ENCODE data around the gene GAB2. TPM values are rescaled to one million over a fixed set of nuclear protein-coding genes. Genes with fewer than 3 reads are reported as not detected.

Gene GAB2
- total and polyA plus RNA-seq, 12 donors, result 2.4 to 22.4 (median 16.2) TPM

DNA sequence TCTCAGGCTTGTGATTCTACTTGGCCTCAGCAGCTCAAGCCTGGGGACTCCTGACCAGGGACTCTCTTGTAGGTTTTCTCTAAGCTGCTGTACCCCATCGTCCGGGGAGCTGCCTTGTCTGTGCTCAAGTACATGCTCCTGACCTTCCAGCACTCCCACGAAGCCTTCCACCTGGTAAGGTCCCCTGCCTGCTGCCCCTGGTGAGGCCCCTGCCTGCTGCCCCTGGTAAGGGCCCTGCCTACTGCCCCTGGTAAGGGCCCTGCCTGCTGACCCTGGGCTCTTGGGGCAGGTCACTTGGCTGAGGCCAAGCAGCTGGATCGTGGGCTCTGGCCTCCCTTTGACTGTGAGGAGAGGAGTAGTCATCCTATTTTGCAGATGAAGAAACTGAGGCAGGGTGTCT is 217.6 kb downstream of the GAB2 start:
- peaks cover 0 to 55% of the 10 kb centered on the region in 2 donors for H3K36me3 ChIP-seq (replicated peaks in 1 of 2)
- H3K27me3 ChIP-seq, result no peaks in the 10 kb centered on the region
- no peak for TF ChIP-seq POLR2A (IDR thresholded peaks at IDR 0.05)
- TF ChIP-seq, protein P1, sequence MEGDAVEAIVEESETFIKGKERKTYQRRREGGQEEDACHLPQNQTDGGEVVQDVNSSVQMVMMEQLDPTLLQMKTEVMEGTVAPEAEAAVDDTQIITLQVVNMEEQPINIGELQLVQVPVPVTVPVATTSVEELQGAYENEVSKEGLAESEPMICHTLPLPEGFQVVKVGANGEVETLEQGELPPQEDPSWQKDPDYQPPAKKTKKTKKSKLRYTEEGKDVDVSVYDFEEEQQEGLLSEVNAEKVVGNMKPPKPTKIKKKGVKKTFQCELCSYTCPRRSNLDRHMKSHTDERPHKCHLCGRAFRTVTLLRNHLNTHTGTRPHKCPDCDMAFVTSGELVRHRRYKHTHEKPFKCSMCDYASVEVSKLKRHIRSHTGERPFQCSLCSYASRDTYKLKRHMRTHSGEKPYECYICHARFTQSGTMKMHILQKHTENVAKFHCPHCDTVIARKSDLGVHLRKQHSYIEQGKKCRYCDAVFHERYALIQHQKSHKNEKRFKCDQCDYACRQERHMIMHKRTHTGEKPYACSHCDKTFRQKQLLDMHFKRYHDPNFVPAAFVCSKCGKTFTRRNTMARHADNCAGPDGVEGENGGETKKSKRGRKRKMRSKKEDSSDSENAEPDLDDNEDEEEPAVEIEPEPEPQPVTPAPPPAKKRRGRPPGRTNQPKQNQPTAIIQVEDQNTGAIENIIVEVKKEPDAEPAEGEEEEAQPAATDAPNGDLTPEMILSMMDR (IDR thresholded peaks at IDR 0.05), result no peak
- 73 to 94% (median 82%) methylated on average over 3 to 4 of the region's 4 CpGs; no CpG with 5 or more reads in 1 of the 4 donors for WGBS, 4 donors
- H3K9me3 ChIP-seq (replicated peaks in 1 of 3), result no peaks in the 10 kb centered on the region
- no peak overlapping the region for H3K4me3 ChIP-seq
- peak in 2 of 7 donors; percentile 2 to 10 for DNase-seq
- intact Hi-C loops (cut with DNase I), result no loop called here
- no peak overlapping the region for H3K27ac ChIP-seq
- H3K4me1 ChIP-seq (replicated peaks in 1 of 2), result peaks cover 0 to 3% of the 10 kb centered on the region in 2 donors

DNA sequence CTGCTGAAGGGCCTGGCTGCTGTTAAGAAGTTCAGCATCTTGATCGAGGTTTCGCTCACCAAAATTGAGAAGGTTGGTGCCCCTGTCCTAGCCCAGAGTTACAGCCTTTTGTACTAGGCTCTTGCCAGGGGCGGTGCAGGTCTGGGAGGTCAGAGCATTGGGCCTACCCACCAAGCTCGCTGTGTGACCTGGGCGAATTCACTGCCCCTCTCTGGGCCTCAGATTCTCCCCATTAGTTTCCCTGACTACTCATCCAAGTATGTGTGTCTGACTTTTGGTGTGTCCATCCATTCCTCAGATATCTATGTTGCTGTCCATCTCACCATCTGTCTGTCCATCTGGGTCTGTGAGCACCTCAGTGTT is 218.0 kb downstream of the GAB2 start:
- peak in 1 of 7 donors; percentile 2 for DNase-seq
- peaks cover 0 to 8% of the 10 kb centered on the region in 2 donors for H3K4me1 ChIP-seq (replicated peaks in 1 of 2)
- H3K27me3 ChIP-seq, result no peaks in the 10 kb centered on the region
- H3K4me3 ChIP-seq, result no peak overlapping the region
- intact Hi-C loops (cut with DNase I), result loop anchor here in 1 of 2 donors (10.0 kb wide), 1 partner anchor 125 kb away; the partner anchor contains the start of gene NDUFC2
- no peaks in the 10 kb centered on the region for H3K9me3 ChIP-seq (replicated peaks in 1 of 3)
- peaks cover 0 to 55% of the 10 kb centered on the region in 2 donors for H3K36me3 ChIP-seq (replicated peaks in 1 of 2)
- no peak overlapping the region for H3K27ac ChIP-seq
- WGBS, 4 donors, result 78 to 97% (median 96%) methylated on average over 5 of the region's 5 CpGs; no CpG with 5 or more reads in 1 of the 4 donors
- TF ChIP-seq POLR2A (IDR thresholded peaks at IDR 0.05), result no peak
- TF ChIP-seq, protein P1 (IDR thresholded peaks at IDR 0.05), result no peak

DNA sequence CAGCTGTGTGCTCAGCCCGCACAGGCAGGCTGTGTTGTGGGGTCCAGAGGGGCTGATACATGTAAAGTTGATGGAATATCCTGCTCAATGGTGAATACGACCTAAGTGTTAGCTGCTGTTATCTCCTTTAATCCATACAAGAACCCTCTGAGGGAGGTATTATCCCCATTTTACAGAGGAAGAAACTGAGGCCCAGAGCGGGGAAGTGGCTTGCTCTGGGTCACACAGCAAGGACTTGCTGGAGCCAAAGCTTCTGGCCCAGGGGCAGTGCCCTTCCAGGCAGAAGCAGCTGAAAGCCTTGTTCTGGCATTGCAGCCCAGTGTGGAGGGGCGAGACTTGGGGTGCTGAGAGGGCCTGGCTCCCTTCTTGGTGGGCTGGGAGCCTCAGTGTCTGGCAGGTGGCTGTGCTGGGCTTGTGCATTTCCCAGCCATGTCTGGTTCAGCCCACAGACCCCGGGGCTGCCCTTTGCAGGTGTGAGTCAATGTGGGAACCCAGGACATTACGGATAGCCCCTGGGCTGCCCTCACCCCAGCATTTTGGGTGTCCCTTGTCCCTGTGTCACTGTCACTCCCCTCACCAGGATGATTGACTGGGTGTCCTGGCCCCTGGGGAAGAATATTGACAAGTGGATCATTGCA is 218.5 kb downstream of the GAB2 start:
- peak in 1 of 7 donors; percentile 3 for DNase-seq
- no peaks in the 10 kb centered on the region for H3K9me3 ChIP-seq (replicated peaks in 1 of 3)
- no peaks in the 10 kb centered on the region for H3K27me3 ChIP-seq
- WGBS, 4 donors, result 93 to 98% (median 95%) methylated on average over 4 to 6 of the region's 6 CpGs
- TF ChIP-seq, protein P1 (IDR thresholded peaks at IDR 0.05), result no peak
- TF ChIP-seq POLR2A (IDR thresholded peaks at IDR 0.05), result no peak
- H3K27ac ChIP-seq, result no peak overlapping the region
- peaks cover 0 to 12% of the 10 kb centered on the region in 2 donors for H3K4me1 ChIP-seq (replicated peaks in 1 of 2)
- H3K4me3 ChIP-seq, result no peak overlapping the region
- intact Hi-C loops (cut with DNase I), result loop anchor here in 1 of 2 donors (10.0 kb wide), 1 partner anchor 124 kb away; the partner anchor contains the start of gene NDUFC2
- H3K36me3 ChIP-seq (replicated peaks in 1 of 2), result peaks cover 0 to 55% of the 10 kb centered on the region in 2 donors

DNA sequence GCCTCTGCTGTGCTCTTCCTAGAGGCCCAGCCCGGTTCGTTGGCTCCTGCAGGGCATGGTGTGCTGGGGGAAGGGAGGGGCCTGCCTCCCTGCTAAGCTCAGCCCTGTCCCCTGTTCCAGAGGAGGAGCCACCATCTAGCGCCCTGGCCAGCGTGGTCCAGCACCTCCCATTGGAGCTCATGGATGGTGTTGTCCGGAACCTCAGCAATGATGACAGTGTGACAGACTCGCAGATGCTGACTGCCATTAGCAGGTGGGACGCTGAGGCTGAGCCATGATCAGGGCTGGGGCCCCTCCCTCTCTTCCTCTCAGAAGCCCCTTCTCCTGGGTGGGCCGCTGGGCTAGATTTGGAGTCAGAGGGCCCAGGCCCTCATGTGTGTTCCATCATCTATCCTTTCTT is 219.8 kb downstream of the GAB2 start:
- 89 to 92% (median 90%) methylated on average over 6 to 8 of the region's 8 CpGs; no CpG with 5 or more reads in 1 of the 4 donors for WGBS, 4 donors
- no peaks in the 10 kb centered on the region for H3K27me3 ChIP-seq
- no peaks in the 10 kb centered on the region for H3K9me3 ChIP-seq (replicated peaks in 1 of 3)
- TF ChIP-seq POLR2A (IDR thresholded peaks at IDR 0.05), result no peak
- TF ChIP-seq, protein P1 (IDR thresholded peaks at IDR 0.05), result no peak
- peaks cover 0 to 14% of the 10 kb centered on the region in 2 donors for H3K4me1 ChIP-seq (replicated peaks in 1 of 2)
- intact Hi-C loops (cut with DNase I), result loop anchor here in 1 of 2 donors (10.0 kb wide), 1 partner anchor 123 kb away; the partner anchor contains the start of gene NDUFC2
- peak in 2 of 7 donors; percentile 4 to 20 for DNase-seq
- H3K27ac ChIP-seq, result peak overlapping the region in 1 of 5 donors; percentile 20
- H3K4me3 ChIP-seq, result no peak overlapping the region
- H3K36me3 ChIP-seq (replicated peaks in 1 of 2), result peaks cover 0 to 55% of the 10 kb centered on the region in 2 donors

Data from adrenal gland (tissue), 12 donors.